GM10248 (cell line): ENCODE results near the gene SKAP1.
"Not testable (repeated sequence)": the region's sequence is repeated elsewhere in the genome, so short reads cannot be mapped to it uniquely, and the experiment has no call there.

ENCODE experiments used
- CTCF ChIA-PET: fragments of 300-600 bp; sonication (Branson Sonifier 250); formaldehyde crosslinking; extraction: SDS; loops from one replicate; lab custom pipeline; 2021; ENCODE audit warnings: antibody characterized with exemption; lab: Yijun Ruan, JAX
- POLR2A ChIA-PET: fragments of 350-650 bp; sonication (Branson Sonifier 250); formaldehyde crosslinking; extraction: SDS; loops from one replicate; lab custom pipeline; 2020; ENCODE audit warnings: antibody characterized with exemption; lab: Yijun Ruan, JAX
- DNase-seq: peaks from one replicate; pipeline ENCODE4 v3.0.0; 2012; ENCODE audit errors: extremely low spot score
- CTCF ChIP-seq: IDR thresholded peaks from 2 replicates; pipeline ENCODE4 v1.5.1; 2012; ENCODE audit warnings: mild to moderate bottlenecking, low read depth; ENCODE audit errors: extremely low read depth, missing control alignments, control extremely low read depth

The SKAP1 gene

GRCh38 chr17:48373883-48374282, 56.1 kb downstream of the SKAP1 start:
- no peak for TF ChIP-seq CTCF
- POLR2A ChIA-PET: no interaction called here
- CTCF ChIA-PET: interaction anchor here (1.2 to 2.3 kb wide), 5 partner anchors 22 to 109 kb away, joined by 3 to 9 read pairs (median 3); no protein-coding TSS in a partner anchor
- DNase-seq: no peak

- no peak for TF ChIP-seq CTCF
- ChIA-PET POLR2A (no interaction called here), CTCF (interaction anchor here (1.2 to 2.3 kb wide), 8 partner anchors 10 to 108 kb away, joined by 3 to 9 read pairs (median 4); no protein-coding TSS in a partner anchor)
- no peak for DNase-seq
Measured at GRCh38 chr17:48373130-48373830, 56.7 kb downstream of the SKAP1 start.

- CTCF ChIA-PET: interaction anchor here (1.2 to 1.9 kb wide), 4 partner anchors 10 to 79 kb away, joined by 3 to 4 read pairs (median 4); no protein-coding TSS in a partner anchor
- POLR2A ChIA-PET, DNase-seq: not testable (repeated sequence)
Measured at GRCh38 chr17:48368967-48369366, 61.0 kb downstream of the SKAP1 start.

- CTCF ChIA-PET: interaction anchor here (1.0 to 1.9 kb wide), 5 partner anchors 11 to 80 kb away, joined by 3 to 4 read pairs (median 3); no protein-coding TSS in a partner anchor
- POLR2A ChIA-PET: no interaction called here
- no peak for TF ChIP-seq CTCF
- no peak for DNase-seq
Measured at GRCh38 chr17:48368352-48368908, 61.6 kb downstream of the SKAP1 start.

GRCh38 chr17:48363161-48363560, 66.9 kb downstream of the SKAP1 start:
- no peak for TF ChIP-seq CTCF
- POLR2A ChIA-PET: no interaction called here
- DNase-seq: no peak
- CTCF ChIA-PET: interaction anchor here (0.9 to 4.2 kb wide), 10 partner anchors 9 to 230 kb away, joined by 3 to 31 read pairs (median 3); no protein-coding TSS in a partner anchor

GRCh38 chr17:48360861-48361633, 69.0 kb downstream of the SKAP1 start:
- DNase-seq, POLR2A ChIA-PET: not testable (repeated sequence)
- CTCF ChIA-PET: interaction anchor here (1.0 to 1.4 kb wide), 2 partner anchors 9 to 16 kb away, joined by 3 to 4 read pairs; no protein-coding TSS in a partner anchor

- ChIA-PET CTCF (no interaction called here), POLR2A (no interaction called here)
- no peak for DNase-seq
- TF ChIP-seq CTCF: no peak
Measured at GRCh38 chr17:48357779-48358602, 72.0 kb downstream of the SKAP1 start.
